Measurements from ENCODE around the gene CDK6. TPM values are rescaled to one million over a fixed set of nuclear protein-coding genes. Genes with fewer than 3 reads are reported as not detected.
A peak's percentile ranks its signal among the peaks of the same experiment; 100 is the strongest.

The CDK6 gene
- total RNA-seq, 4 donors from 2014 or later = 22.2 to 45.4 (median 36.4) TPM

DNA sequence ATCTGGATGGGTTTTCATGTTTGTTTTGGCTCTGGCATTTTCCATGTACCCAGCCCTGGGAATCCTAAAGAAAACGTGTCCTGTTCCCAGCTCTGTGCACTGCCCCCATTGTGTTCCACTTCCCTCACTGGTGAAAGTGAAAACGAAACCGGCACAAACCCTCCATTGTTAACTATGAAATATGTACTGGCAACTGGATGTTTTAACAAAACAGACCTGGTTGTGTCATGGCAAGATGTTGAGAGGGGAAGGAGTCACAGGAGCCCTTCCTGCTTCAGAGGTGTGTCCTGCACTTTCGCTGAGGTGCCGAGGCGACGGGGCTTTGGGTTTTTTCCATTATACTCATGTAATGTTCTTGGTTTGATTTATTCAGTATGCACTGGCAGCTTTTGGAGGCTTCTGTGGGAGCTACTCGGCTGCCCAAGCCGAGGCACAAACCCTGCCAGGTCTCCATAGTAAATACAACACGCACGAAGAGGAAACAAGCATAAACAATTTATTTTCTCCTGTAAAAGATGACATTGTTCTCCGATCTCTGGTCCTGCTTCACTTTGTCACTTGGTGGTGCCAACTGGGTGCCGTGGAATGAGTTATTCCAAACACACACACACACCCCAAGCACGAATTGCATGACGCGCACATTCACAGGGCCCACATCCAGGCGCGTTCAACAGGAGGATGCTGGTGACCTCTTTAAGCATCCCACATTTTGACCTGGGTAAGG, 118.2 kb downstream of the CDK6 start:
- 42% methylated on average over 18 of the region's 18 CpGs for WGBS
- peak overlapping the region; percentile 80 to 88 (median 86) for H3K27ac ChIP-seq (replicated peaks in 1 of 4)
- peak overlapping the region; percentile 47 to 58 (median 56) for H3K4me3 ChIP-seq
- peaks cover 25 to 58% (median 49%) of the 10 kb centered on the region in 4 donors for H3K4me1 ChIP-seq
- no peaks in the 10 kb centered on the region for H3K27me3 ChIP-seq
- H3K36me3 ChIP-seq = no peaks in the 10 kb centered on the region
- DNase-seq (ENCODE audit: extremely low spot score) = no peak
- intact Hi-C loops (cut with DNase I) = no loop called here
- TF ChIP-seq EP300 (IDR thresholded peaks at IDR 0.05) (no peak), POLR2AphosphoS5 (IDR thresholded peaks at IDR 0.05) (peak; percentile 68 to 75)
- H3K9me3 ChIP-seq = no peaks in the 10 kb centered on the region

DNA sequence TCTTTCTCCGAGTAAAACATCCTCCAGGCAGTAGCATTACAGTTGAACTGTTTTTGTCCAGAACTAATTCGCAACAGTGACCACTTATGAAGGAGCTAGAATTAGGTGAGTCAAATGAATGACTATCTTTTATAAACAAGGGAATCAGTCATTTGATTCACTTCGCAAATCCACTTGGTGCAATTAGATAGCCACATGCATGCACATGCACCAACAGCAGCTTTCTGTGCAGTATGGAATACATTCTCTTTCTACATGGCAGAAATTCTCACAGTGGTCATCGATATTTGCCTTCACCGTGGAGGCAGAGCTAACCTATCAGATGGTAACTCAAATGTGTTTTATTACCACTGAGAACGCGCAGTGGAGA, 118.8 kb downstream of the CDK6 start:
- whole genome bisulfite sequencing = 59% methylated on average over 7 of the region's 7 CpGs
- Histone ChIP-seq H3K4me3 (peak overlapping the region; percentile 47 to 58 (median 56)), H3K27me3 (no peaks in the 10 kb centered on the region), H3K9me3 (no peaks in the 10 kb centered on the region), H3K27ac (replicated peaks in 1 of 4) (peak overlapping the region; percentile 80 to 88 (median 86)), H3K4me1 (peaks cover 21 to 53% (median 43%) of the 10 kb centered on the region in 4 donors), H3K36me3 (no peaks in the 10 kb centered on the region)
- DNase-seq (ENCODE audit: extremely low spot score) = no peak
- TF ChIP-seq, protein P1, sequence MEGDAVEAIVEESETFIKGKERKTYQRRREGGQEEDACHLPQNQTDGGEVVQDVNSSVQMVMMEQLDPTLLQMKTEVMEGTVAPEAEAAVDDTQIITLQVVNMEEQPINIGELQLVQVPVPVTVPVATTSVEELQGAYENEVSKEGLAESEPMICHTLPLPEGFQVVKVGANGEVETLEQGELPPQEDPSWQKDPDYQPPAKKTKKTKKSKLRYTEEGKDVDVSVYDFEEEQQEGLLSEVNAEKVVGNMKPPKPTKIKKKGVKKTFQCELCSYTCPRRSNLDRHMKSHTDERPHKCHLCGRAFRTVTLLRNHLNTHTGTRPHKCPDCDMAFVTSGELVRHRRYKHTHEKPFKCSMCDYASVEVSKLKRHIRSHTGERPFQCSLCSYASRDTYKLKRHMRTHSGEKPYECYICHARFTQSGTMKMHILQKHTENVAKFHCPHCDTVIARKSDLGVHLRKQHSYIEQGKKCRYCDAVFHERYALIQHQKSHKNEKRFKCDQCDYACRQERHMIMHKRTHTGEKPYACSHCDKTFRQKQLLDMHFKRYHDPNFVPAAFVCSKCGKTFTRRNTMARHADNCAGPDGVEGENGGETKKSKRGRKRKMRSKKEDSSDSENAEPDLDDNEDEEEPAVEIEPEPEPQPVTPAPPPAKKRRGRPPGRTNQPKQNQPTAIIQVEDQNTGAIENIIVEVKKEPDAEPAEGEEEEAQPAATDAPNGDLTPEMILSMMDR (IDR thresholded peaks at IDR 0.05) = no peak
- TF ChIP-seq POLR2AphosphoS5 (IDR thresholded peaks at IDR 0.05) (no peak), POLR2A (IDR thresholded peaks at IDR 0.05; ENCODE audit: low read depth) (no peak), EP300 (IDR thresholded peaks at IDR 0.05) (no peak)
- intact Hi-C loops (cut with DNase I) = no loop called here

DNA sequence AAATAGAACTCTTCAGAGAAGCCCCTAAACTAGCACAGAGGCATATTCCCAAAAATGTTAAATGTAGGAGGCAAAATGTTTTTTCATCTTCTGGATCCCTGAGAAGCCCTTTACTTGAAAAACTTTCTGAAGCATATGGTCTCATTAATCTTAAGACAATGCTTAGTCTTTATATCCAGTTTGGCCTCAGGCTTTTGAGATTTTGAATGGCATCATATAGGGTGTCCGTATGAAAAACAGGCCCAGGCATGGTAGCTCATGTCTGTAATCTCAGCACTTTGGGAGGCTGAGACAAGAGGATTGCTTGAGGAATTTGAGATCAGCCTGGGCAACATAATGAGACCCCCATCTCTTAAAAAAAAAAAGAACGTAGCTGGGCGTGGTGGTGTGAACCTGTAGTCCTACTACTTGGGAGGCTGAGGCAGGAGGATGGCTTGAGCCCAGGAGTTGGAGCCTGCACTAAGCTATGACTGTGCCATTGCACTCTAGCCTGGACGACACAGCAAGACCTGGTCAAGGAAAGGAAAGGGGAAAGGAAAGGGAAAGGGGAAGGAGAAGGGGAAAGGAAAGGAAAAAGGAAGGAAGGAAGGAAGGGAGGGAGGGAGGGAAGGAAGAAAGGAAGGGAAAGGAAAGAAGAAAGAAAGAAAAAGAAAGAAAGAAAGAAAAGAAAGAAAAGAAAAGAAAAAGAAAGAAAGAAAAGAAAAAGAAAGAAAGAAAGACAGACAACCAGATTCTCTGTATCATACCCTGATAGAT, 119.4 kb downstream of the CDK6 start:
- Histone ChIP-seq H3K27me3 (no peaks in the 10 kb centered on the region), H3K4me1 (peaks cover 19 to 48% (median 42%) of the 10 kb centered on the region in 4 donors), H3K4me3 (peak overlapping the region in 3 of 4 donors; percentile 47 to 57 (median 55)), H3K27ac (replicated peaks in 1 of 4) (peak overlapping the region; percentile 80 to 88 (median 86)), H3K9me3 (no peaks in the 10 kb centered on the region), H3K36me3 (no peaks in the 10 kb centered on the region)
- 96% methylated on average over 4 of the region's 4 CpGs for WGBS
- intact Hi-C loops (cut with DNase I) = no loop called here
- TF ChIP-seq, protein P1 (IDR thresholded peaks at IDR 0.05) = no peak
- TF ChIP-seq EP300 (IDR thresholded peaks at IDR 0.05) = no peak
- TF ChIP-seq POLR2A (IDR thresholded peaks at IDR 0.05; ENCODE audit: low read depth) = no peak
- no peak for TF ChIP-seq POLR2AphosphoS5 (IDR thresholded peaks at IDR 0.05)
- DNase-seq (ENCODE audit: extremely low spot score) = no peak

DNA sequence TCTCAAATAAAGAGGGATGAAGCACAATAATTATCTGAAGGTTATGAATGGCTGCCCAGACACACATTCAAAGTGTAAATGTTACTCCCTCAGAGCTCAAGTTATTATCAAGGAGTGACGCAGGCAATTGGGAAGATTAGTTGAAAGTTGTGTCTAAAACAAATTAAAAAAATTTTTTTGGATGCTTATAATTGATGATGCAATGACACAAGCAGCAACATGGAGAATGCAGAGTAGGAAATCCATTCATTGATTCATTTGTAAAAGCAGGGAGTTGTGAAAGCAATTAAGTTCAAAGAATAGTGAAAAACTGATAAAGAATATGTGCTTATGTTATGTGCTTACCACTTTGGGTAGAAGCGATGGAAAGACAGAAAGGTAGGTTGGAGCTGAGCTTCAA, 120.4 kb downstream of the CDK6 start:
- H3K4me3 ChIP-seq = no peak overlapping the region
- no peaks in the 10 kb centered on the region for H3K9me3 ChIP-seq
- peak overlapping the region; percentile 80 to 88 (median 86) for H3K27ac ChIP-seq (replicated peaks in 1 of 4)
- 75% methylated on average over 2 of the region's 2 CpGs for WGBS
- no peak for DNase-seq (ENCODE audit: extremely low spot score)
- no peak for TF ChIP-seq EP300 (IDR thresholded peaks at IDR 0.05)
- no peak for TF ChIP-seq POLR2AphosphoS5 (IDR thresholded peaks at IDR 0.05)
- TF ChIP-seq, protein P1 (IDR thresholded peaks at IDR 0.05) = no peak
- no peak for TF ChIP-seq POLR2A (IDR thresholded peaks at IDR 0.05; ENCODE audit: low read depth)
- intact Hi-C loops (cut with DNase I) = no loop called here
- H3K27me3 ChIP-seq = no peaks in the 10 kb centered on the region
- no peaks in the 10 kb centered on the region for H3K36me3 ChIP-seq
- H3K4me1 ChIP-seq = peaks cover 19 to 48% (median 42%) of the 10 kb centered on the region in 4 donors

DNA sequence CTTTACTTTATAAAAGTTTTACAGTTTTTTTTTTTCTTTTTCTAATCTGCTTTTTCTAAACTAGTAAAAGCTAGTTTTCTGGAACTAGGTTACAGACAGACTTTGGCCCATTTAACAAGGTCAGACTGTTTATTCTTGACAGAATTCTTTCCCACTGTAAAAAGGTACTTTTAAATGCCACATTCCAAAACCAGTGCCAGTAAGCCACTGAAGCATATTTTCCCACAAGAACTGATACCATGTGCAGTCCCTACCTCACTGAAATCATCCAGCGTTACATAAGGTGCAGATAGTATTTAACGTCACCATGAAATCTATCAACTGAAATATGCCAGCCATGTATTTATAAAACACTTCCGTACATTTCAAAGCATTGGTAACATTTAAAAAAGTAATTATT, 121.6 kb downstream of the CDK6 start:
- intact Hi-C loops (cut with DNase I) = no loop called here
- 58% methylated on average over 3 of the region's 3 CpGs for WGBS

More for the DNA sequence above, 121.6 kb downstream of the CDK6 start:
- H3K4me3 ChIP-seq = no peak overlapping the region
- DNase-seq (ENCODE audit: extremely low spot score) = no peak
- no peaks in the 10 kb centered on the region for H3K9me3 ChIP-seq
- H3K27ac ChIP-seq (replicated peaks in 1 of 4) = peak overlapping the region; percentile 22 to 88 (median 44)
- no peaks in the 10 kb centered on the region for H3K36me3 ChIP-seq
- TF ChIP-seq POLR2A (IDR thresholded peaks at IDR 0.05; ENCODE audit: low read depth) (no peak), POLR2AphosphoS5 (IDR thresholded peaks at IDR 0.05) (no peak), EP300 (IDR thresholded peaks at IDR 0.05) (no peak)
- TF ChIP-seq, protein P1 (IDR thresholded peaks at IDR 0.05) = no peak
- no peaks in the 10 kb centered on the region for H3K27me3 ChIP-seq
- peaks cover 14 to 48% (median 42%) of the 10 kb centered on the region in 4 donors for H3K4me1 ChIP-seq
